Mesendoderm (in vitro differentiated cells): Measurements from ENCODE around the gene CR1.

ENCODE experiments used
- DNase-seq: peaks from one replicate; pipeline ENCODE4 v3.0.0; 2013
- H2AK5ac ChIP-seq: 2 replicates; pipeline ENCODE4 v1.6.1; 2013; ENCODE audit warnings: low read length, inconsistent platforms
- H2BK120ac ChIP-seq: 2 replicates; pipeline ENCODE4 v1.6.1; 2013; ENCODE audit warnings: low read depth, mild to moderate bottlenecking, low read length, moderate library complexity, mixed read lengths
- H2BK15ac ChIP-seq: replicated peaks from 2 replicates; pipeline ENCODE4 v1.6.1; 2013; ENCODE audit warnings: low read depth, mild to moderate bottlenecking, moderate library complexity
- H2BK5ac ChIP-seq: 2 replicates; pipeline ENCODE4 v1.6.1; 2013; ENCODE audit warnings: low read length, inconsistent platforms
- H3K18ac ChIP-seq: 2 replicates; pipeline ENCODE4 v1.6.1; 2013; ENCODE audit warnings: mild to moderate bottlenecking, low read length, mixed read lengths
- H3K23ac ChIP-seq: one replicate; pipeline ENCODE4 v1.6.1; 2013; ENCODE audit warnings: low read length
- H3K27ac ChIP-seq: 2 replicates; pipeline ENCODE4 v1.5.1; 2013; ENCODE audit warnings: low read depth, mild to moderate bottlenecking, inconsistent platforms, low read length, moderate library complexity
- H3K27me3 ChIP-seq: 2 replicates; pipeline ENCODE4 v1.6.1; 2013; ENCODE audit warnings: low read length, control low read depth, mild to moderate bottlenecking, inconsistent platforms; ENCODE audit not compliant: insufficient read depth, poor library complexity
- H3K36me3 ChIP-seq: 2 replicates; pipeline ENCODE4 v1.6.1; 2013; ENCODE audit warnings: low read length, inconsistent platforms; ENCODE audit not compliant: control insufficient read depth, insufficient read depth
- H3K4ac ChIP-seq: one replicate; pipeline ENCODE4 v1.6.1; 2013; ENCODE audit warnings: low read depth, mild to moderate bottlenecking, low read length, moderate library complexity
- H3K4me1 ChIP-seq: 2 replicates; pipeline ENCODE4 v1.6.1; 2013; ENCODE audit warnings: low read depth, low read length, inconsistent platforms; ENCODE audit not compliant: control insufficient read depth
- H3K4me2 ChIP-seq: 2 replicates; pipeline ENCODE4 v1.6.1; 2013; ENCODE audit warnings: low read length
- H3K4me3 ChIP-seq: 2 replicates; pipeline ENCODE4 v1.5.1; 2013; ENCODE audit warnings: mild to moderate bottlenecking, low read length
- H3K56ac ChIP-seq: one replicate; pipeline ENCODE4 v1.6.1; 2013; ENCODE audit warnings: low read length
- H3K79me1 ChIP-seq: 2 replicates; pipeline ENCODE4 v1.6.1; 2013; ENCODE audit warnings: low read length, inconsistent platforms
- H3K79me2 ChIP-seq: 2 replicates; pipeline ENCODE4 v1.6.1; 2013; ENCODE audit warnings: mild to moderate bottlenecking, low read length; ENCODE audit not compliant: control insufficient read depth, insufficient read depth
- H3K9ac ChIP-seq: 2 replicates; pipeline ENCODE4 v1.6.1; 2013; ENCODE audit warnings: low read length, inconsistent platforms
- H4K5ac ChIP-seq: one replicate; pipeline ENCODE4 v1.6.1; 2013; ENCODE audit warnings: low read length
- H4K8ac ChIP-seq: one replicate; pipeline ENCODE4 v1.6.1; 2013; ENCODE audit warnings: low read depth, mild to moderate bottlenecking, control low read depth, low read length, moderate library complexity
- WGBS: extraction: QIAGEN DNeasy Blood & Tissue Kit; methylation state at CpG from one replicate; pipeline ENCODE4 v1.1.7; 2013; ENCODE audit warnings: low lambda C conversion rate, missing lambda C conversion rate; ENCODE audit not compliant: insufficient coverage; ENCODE audit errors: extremely low coverage; 5-methylcytosine and 5-hydroxymethylcytosine counted together

CR1 gene

DNA sequence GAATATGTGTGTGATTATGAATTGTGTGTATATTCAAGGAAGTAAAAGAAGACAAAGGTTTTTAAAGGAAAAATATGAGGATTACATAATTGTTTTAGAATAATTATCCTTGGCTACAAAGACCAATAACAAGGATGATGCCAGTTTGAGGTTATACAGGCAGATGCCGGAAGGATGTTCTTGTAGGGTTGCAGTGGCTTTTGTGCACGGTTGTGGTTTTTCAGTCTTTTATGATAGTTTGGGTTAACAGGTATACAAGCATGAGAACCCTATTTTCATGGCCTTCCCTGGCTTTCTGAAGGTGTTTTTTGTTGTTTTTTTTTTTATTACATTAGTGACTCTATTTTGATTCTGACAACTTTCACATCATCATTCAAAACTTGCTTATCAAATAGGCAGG, 36.9 kb upstream of the CR1 start:
- H2BK5ac ChIP-seq, result no peak overlapping the region
- DNase-seq, result no peak
- no peak overlapping the region for H3K18ac ChIP-seq
- no peak overlapping the region for H3K4me2 ChIP-seq
- no peak overlapping the region for H3K27ac ChIP-seq
- no peak overlapping the region for H4K5ac ChIP-seq
- H2BK120ac ChIP-seq, result no peak overlapping the region
- no peak overlapping the region for H4K8ac ChIP-seq
- WGBS, result no CpG with 5 or more reads among the region's 2 CpGs
- H2AK5ac ChIP-seq, result no peak overlapping the region
- H3K9ac ChIP-seq, result no peak overlapping the region
- no peak overlapping the region for H3K23ac ChIP-seq
- H3K79me1 ChIP-seq, result no peaks in the 10 kb centered on the region
- H3K79me2 ChIP-seq, result no peaks in the 10 kb centered on the region
- H3K4me1 ChIP-seq, result no peaks in the 10 kb centered on the region
- no peak overlapping the region for H3K56ac ChIP-seq
- H2BK15ac ChIP-seq, result no peak overlapping the region
- no peak overlapping the region for H3K4me3 ChIP-seq
- no peaks in the 10 kb centered on the region for H3K36me3 ChIP-seq
- H3K4ac ChIP-seq, result no peak overlapping the region
- peaks cover 6% of the 10 kb centered on the region for H3K27me3 ChIP-seq

DNA sequence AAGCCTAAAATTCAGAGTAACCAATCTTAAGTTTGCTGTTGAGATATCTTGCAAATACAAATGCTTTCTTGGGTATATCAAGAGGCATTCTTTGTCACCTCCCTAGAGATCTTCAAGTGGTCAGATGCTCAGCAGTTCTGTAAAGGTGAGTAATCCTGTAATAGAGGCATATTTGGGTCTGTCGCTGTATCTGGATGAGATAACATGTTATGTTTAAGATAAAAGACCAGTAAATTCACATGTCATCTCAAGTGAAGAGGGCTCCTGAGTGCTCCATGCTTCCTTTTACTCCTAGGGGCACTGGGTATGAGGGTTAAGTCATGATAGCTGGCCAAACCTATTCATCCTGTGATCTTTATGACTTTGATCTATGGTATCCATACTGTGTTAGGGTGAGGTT, 34.3 kb upstream of the CR1 start:
- no peak overlapping the region for H3K4ac ChIP-seq

DNA sequence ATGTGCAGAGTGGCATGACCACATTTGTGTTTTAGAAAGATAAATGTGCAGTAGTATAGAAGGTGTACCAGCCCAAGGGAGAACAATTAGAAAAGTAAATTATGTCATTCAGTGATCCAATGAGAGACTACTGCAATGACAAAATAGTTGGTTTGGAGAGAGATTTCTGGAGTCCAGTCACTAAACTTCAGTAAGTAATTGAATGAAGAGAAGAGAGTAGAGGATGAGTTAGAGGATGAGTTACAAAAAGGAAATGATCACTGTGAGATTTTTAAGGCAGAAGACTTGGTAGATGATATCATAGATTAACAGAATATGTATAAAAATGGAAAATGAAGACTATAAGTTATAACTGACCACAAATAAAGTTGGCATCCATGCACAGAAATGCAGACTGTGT, 33.4 kb upstream of the CR1 start:
- no peak overlapping the region for H2BK15ac ChIP-seq
- no peak overlapping the region for H3K56ac ChIP-seq
- no peak overlapping the region for H3K9ac ChIP-seq
- H3K4me3 ChIP-seq, result no peak overlapping the region
- H3K23ac ChIP-seq, result no peak overlapping the region
- no peaks in the 10 kb centered on the region for H3K27me3 ChIP-seq
- no peaks in the 10 kb centered on the region for H3K79me1 ChIP-seq
- H2AK5ac ChIP-seq, result no peak overlapping the region
- no peak overlapping the region for H2BK5ac ChIP-seq
- no peak overlapping the region for H3K4me2 ChIP-seq
- H2BK120ac ChIP-seq, result no peak overlapping the region
- no peak for DNase-seq
- no peak overlapping the region for H3K27ac ChIP-seq
- no peaks in the 10 kb centered on the region for H3K4me1 ChIP-seq
- H3K79me2 ChIP-seq, result no peaks in the 10 kb centered on the region
- no peak overlapping the region for H3K18ac ChIP-seq
- H3K4ac ChIP-seq, result no peak overlapping the region
- H3K36me3 ChIP-seq, result no peaks in the 10 kb centered on the region
- H4K5ac ChIP-seq, result no peak overlapping the region
- H4K8ac ChIP-seq, result no peak overlapping the region

More for the DNA sequence above, 34.3 kb upstream of the CR1 start:
- Histone ChIP-seq H3K9ac (no peak overlapping the region), H3K27ac (no peak overlapping the region), H3K56ac (no peak overlapping the region), H3K36me3 (no peaks in the 10 kb centered on the region), H3K4me1 (no peaks in the 10 kb centered on the region), H2BK120ac (no peak overlapping the region), H4K8ac (no peak overlapping the region), H3K18ac (no peak overlapping the region), H3K27me3 (no peaks in the 10 kb centered on the region), H2AK5ac (no peak overlapping the region), H3K79me1 (no peaks in the 10 kb centered on the region), H3K4me2 (no peak overlapping the region), H2BK5ac (no peak overlapping the region), H3K23ac (no peak overlapping the region), H3K79me2 (no peaks in the 10 kb centered on the region), H2BK15ac (no peak overlapping the region), H4K5ac (no peak overlapping the region), H3K4me3 (no peak overlapping the region)
- WGBS, result no CpG with 5 or more reads among the region's 1 CpG
- DNase-seq, result peak; percentile 4

DNA sequence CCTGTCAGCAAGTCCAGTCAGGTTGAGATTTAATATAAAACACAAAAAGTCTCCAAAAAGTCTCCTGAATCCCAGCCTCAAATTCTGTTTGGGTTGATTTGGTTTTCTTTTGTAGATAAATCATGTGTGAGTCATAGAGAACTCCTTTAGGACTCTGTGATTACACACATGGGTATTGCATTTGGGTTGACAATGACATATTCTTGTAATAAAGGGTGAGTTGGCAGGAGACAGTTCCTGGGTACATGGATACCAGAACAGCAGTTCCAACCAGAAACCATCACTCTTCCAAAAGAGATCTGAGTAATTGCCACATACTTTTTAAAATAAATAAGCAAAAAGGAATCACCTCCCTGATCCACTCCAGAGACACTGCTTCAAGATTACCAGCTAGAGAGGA, 32.9 kb upstream of the CR1 start:
- Histone ChIP-seq H3K23ac (no peak overlapping the region), H3K4ac (no peak overlapping the region), H3K4me1 (no peaks in the 10 kb centered on the region), H3K9ac (no peak overlapping the region), H3K79me1 (no peaks in the 10 kb centered on the region), H3K4me2 (no peak overlapping the region), H3K27me3 (no peaks in the 10 kb centered on the region), H3K36me3 (no peaks in the 10 kb centered on the region), H2BK5ac (no peak overlapping the region), H4K5ac (no peak overlapping the region), H3K79me2 (no peaks in the 10 kb centered on the region), H3K4me3 (no peak overlapping the region), H2BK120ac (no peak overlapping the region), H4K8ac (no peak overlapping the region), H2BK15ac (no peak overlapping the region), H3K27ac (no peak overlapping the region), H2AK5ac (no peak overlapping the region), H3K18ac (no peak overlapping the region), H3K56ac (no peak overlapping the region)
- no peak for DNase-seq

DNA sequence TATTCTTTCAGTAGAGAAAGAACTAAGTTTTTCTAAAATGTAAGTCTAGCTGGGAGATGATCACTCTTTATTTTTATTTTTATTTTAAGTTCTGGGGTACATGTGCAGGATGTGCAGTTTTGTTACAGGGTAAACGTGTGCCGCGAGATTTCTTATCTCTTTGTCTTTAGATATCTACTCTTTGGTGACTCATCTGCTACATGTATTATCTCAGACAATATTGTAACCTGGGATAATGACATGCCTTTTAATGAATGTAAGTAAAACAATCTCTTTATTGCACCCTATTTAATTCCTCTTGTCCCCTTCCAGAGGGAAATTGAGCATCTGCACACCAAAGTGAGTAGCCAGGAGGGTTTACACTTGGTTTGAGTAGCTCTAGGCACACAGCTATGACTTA, 32.4 kb upstream of the CR1 start:
- Histone ChIP-seq H3K4ac (no peak overlapping the region), H4K8ac (no peak overlapping the region), H3K79me1 (no peaks in the 10 kb centered on the region), H3K23ac (no peak overlapping the region), H3K4me1 (no peaks in the 10 kb centered on the region), H3K56ac (no peak overlapping the region), H3K27me3 (no peaks in the 10 kb centered on the region), H2BK5ac (no peak overlapping the region), H3K18ac (no peak overlapping the region), H3K36me3 (no peaks in the 10 kb centered on the region), H3K9ac (no peak overlapping the region), H2BK15ac (no peak overlapping the region), H3K4me2 (no peak overlapping the region), H2BK120ac (no peak overlapping the region), H3K79me2 (no peaks in the 10 kb centered on the region), H3K27ac (no peak overlapping the region), H2AK5ac (no peak overlapping the region), H3K4me3 (no peak overlapping the region), H4K5ac (no peak overlapping the region)
- no peak for DNase-seq
- no CpG with 5 or more reads among the region's 3 CpGs for WGBS

DNA sequence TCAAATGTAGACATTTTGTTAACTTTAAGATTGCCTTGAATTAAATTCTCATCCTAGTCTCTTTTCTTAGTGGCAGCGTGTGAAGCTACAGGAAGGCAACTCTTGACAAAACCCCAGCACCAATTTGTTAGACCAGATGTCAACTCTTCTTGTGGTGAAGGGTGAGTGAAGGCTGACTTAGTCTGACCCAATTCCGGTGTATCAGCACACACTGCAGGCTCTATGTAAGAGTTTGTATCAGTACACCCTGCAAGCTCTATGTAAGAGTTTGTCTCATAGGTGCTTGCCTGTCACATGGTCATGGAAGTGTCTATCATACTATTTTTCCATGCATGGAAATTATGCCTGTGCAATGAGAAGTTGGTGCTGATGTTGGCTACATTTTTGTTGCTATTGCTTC, 25.0 kb upstream of the CR1 start:
- H3K79me2 ChIP-seq, result no peaks in the 10 kb centered on the region
- H3K4me2 ChIP-seq, result no peak overlapping the region
- no peak overlapping the region for H3K27ac ChIP-seq
- no peaks in the 10 kb centered on the region for H3K36me3 ChIP-seq
- no peak overlapping the region for H3K9ac ChIP-seq
- H3K23ac ChIP-seq, result no peak overlapping the region
- DNase-seq, result no peak
- H3K79me1 ChIP-seq, result no peaks in the 10 kb centered on the region
- no peak overlapping the region for H2BK120ac ChIP-seq
- no peaks in the 10 kb centered on the region for H3K4me1 ChIP-seq
- no peak overlapping the region for H3K4ac ChIP-seq
- no peaks in the 10 kb centered on the region for H3K27me3 ChIP-seq
- H3K18ac ChIP-seq, result no peak overlapping the region
- no peak overlapping the region for H3K56ac ChIP-seq
- H3K4me3 ChIP-seq, result no peak overlapping the region
- H2BK5ac ChIP-seq, result no peak overlapping the region
- no CpG with 5 or more reads among the region's 2 CpGs for WGBS
- H2AK5ac ChIP-seq, result no peak overlapping the region
- no peak overlapping the region for H4K8ac ChIP-seq
- H2BK15ac ChIP-seq, result no peak overlapping the region
- H4K5ac ChIP-seq, result no peak overlapping the region
